ENCODE data around the gene SCGB1A1. TPM values are rescaled to one million over a fixed set of nuclear protein-coding genes. Genes with fewer than 3 reads are reported as not detected.

The SCGB1A1 gene
- total and polyA plus RNA-seq, 4 donors = not detected

GRCh38 chr11:62419943-62420342, 1.1 kb downstream of the SCGB1A1 start:
- no peak for DNase-seq (ENCODE audit: low spot score)
- TF ChIP-seq, protein P1, sequence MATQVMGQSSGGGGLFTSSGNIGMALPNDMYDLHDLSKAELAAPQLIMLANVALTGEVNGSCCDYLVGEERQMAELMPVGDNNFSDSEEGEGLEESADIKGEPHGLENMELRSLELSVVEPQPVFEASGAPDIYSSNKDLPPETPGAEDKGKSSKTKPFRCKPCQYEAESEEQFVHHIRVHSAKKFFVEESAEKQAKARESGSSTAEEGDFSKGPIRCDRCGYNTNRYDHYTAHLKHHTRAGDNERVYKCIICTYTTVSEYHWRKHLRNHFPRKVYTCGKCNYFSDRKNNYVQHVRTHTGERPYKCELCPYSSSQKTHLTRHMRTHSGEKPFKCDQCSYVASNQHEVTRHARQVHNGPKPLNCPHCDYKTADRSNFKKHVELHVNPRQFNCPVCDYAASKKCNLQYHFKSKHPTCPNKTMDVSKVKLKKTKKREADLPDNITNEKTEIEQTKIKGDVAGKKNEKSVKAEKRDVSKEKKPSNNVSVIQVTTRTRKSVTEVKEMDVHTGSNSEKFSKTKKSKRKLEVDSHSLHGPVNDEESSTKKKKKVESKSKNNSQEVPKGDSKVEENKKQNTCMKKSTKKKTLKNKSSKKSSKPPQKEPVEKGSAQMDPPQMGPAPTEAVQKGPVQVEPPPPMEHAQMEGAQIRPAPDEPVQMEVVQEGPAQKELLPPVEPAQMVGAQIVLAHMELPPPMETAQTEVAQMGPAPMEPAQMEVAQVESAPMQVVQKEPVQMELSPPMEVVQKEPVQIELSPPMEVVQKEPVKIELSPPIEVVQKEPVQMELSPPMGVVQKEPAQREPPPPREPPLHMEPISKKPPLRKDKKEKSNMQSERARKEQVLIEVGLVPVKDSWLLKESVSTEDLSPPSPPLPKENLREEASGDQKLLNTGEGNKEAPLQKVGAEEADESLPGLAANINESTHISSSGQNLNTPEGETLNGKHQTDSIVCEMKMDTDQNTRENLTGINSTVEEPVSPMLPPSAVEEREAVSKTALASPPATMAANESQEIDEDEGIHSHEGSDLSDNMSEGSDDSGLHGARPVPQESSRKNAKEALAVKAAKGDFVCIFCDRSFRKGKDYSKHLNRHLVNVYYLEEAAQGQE (IDR thresholded peaks at IDR 0.05) = no peak
- TF ChIP-seq CTCF (IDR thresholded peaks at IDR 0.05; ENCODE audit: low read depth, low read length, missing input control) = no peak
- TF ChIP-seq FOXA1 (IDR thresholded peaks at IDR 0.05) = no peak
- TF ChIP-seq RAD21 (IDR thresholded peaks at IDR 0.05) = no peak
- no peak for TF ChIP-seq EGR1 (IDR thresholded peaks at IDR 0.05; ENCODE audit: low read depth in 2 of 2)
- TF ChIP-seq RXRA (IDR thresholded peaks at IDR 0.05) = no peak
- TF ChIP-seq HNF4G (IDR thresholded peaks at IDR 0.05) = no peak
- TF ChIP-seq NR2F2 (IDR thresholded peaks at IDR 0.05) = no peak
- no peak for TF ChIP-seq YY1 (IDR thresholded peaks at IDR 0.05)
- TF ChIP-seq, protein P2, sequence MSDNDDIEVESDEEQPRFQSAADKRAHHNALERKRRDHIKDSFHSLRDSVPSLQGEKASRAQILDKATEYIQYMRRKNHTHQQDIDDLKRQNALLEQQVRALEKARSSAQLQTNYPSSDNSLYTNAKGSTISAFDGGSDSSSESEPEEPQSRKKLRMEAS (IDR thresholded peaks at IDR 0.05) = no peak
- TF ChIP-seq FOXA2 (IDR thresholded peaks at IDR 0.05) = no peak
- no peak for TF ChIP-seq GABPA (IDR thresholded peaks at IDR 0.05 in 1 of 2, conservative IDR thresholded peaks at IDR 0.05 in 1 of 2)
- no peak for TF ChIP-seq ATF3 (IDR thresholded peaks at IDR 0.05)
- TF ChIP-seq SP1 (IDR thresholded peaks at IDR 0.05) = no peak
- no peak for TF ChIP-seq JUND (IDR thresholded peaks at IDR 0.05)
- TF ChIP-seq, protein P3, sequence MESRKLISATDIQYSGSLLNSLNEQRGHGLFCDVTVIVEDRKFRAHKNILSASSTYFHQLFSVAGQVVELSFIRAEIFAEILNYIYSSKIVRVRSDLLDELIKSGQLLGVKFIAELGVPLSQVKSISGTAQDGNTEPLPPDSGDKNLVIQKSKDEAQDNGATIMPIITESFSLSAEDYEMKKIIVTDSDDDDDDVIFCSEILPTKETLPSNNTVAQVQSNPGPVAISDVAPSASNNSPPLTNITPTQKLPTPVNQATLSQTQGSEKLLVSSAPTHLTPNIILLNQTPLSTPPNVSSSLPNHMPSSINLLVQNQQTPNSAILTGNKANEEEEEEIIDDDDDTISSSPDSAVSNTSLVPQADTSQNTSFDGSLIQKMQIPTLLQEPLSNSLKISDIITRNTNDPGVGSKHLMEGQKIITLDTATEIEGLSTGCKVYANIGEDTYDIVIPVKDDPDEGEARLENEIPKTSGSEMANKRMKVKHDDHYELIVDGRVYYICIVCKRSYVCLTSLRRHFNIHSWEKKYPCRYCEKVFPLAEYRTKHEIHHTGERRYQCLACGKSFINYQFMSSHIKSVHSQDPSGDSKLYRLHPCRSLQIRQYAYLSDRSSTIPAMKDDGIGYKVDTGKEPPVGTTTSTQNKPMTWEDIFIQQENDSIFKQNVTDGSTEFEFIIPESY (IDR thresholded peaks at IDR 0.05) = no peak
- TF ChIP-seq HNF4A (conservative IDR thresholded peaks at IDR 0.05) = no peak
- H3K4me1 ChIP-seq (ENCODE audit: control insufficient read depth in 4 of 4, insufficient read depth in 4 of 4, low read length in 3 of 4) = peaks cover 0 to 3% (median 0%) of the 10 kb centered on the region in 4 donors

GRCh38 chr11:62420882-62421281, 2.0 kb downstream of the SCGB1A1 start:
- Histone ChIP-seq H3K9me3 (ENCODE audit: control insufficient read depth in 4 of 4, low read length in 3 of 4) (no peaks in the 10 kb centered on the region), H3K36me3 (ENCODE audit: control insufficient read depth in 4 of 4, insufficient read depth in 3 of 4, low read depth in 1 of 4, low read length in 3 of 4) (no peaks in the 10 kb centered on the region), H3K4me1 (ENCODE audit: control insufficient read depth in 4 of 4, insufficient read depth in 4 of 4, low read length in 3 of 4) (peaks cover 2 to 9% (median 7%) of the 10 kb centered on the region in 4 donors), H3K27me3 (ENCODE audit: control insufficient read depth in 4 of 4, insufficient read depth in 4 of 4, low read length in 3 of 4) (no peaks in the 10 kb centered on the region), H3K4me3 (ENCODE audit: low read depth in 1 of 3, low read length in 3 of 3) (no peak overlapping the region), H3K9ac (ENCODE audit: low read depth in 1 of 2, low read length in 2 of 2) (no peak overlapping the region), H3K27ac (ENCODE audit: low read depth in 1 of 2, low read length in 2 of 2) (no peak overlapping the region)
- TF ChIP-seq TAF1 (conservative IDR thresholded peaks at IDR 0.05) (no peak), ATF3 (IDR thresholded peaks at IDR 0.05) (no peak), FOXA2 (IDR thresholded peaks at IDR 0.05) (no peak), RAD21 (IDR thresholded peaks at IDR 0.05) (no peak), RXRA (IDR thresholded peaks at IDR 0.05) (no peak), JUND (IDR thresholded peaks at IDR 0.05) (no peak)
- no peak for DNase-seq (ENCODE audit: low spot score)
- 97% methylated on average over 3 of the region's 3 CpGs for WGBS

More at GRCh38 chr11:62419943-62420342, 1.1 kb downstream of the SCGB1A1 start:
- Histone ChIP-seq H3K27me3 (ENCODE audit: control insufficient read depth in 4 of 4, insufficient read depth in 4 of 4, low read length in 3 of 4) (no peaks in the 10 kb centered on the region), H3K9ac (ENCODE audit: low read depth in 1 of 2, low read length in 2 of 2) (no peak overlapping the region), H3K4me3 (ENCODE audit: low read depth in 1 of 3, low read length in 3 of 3) (no peak overlapping the region), H3K36me3 (ENCODE audit: control insufficient read depth in 4 of 4, insufficient read depth in 3 of 4, low read depth in 1 of 4, low read length in 3 of 4) (no peaks in the 10 kb centered on the region), H3K27ac (ENCODE audit: low read depth in 1 of 2, low read length in 2 of 2) (no peak overlapping the region), H3K9me3 (ENCODE audit: control insufficient read depth in 4 of 4, low read length in 3 of 4) (no peaks in the 10 kb centered on the region)
- WGBS = 61% methylated on average over 1 of the region's 1 CpG

Measured in liver (tissue), 9 donors.